GM15510 (cell line): ENCODE data around the gene PCDH1.

Experiments used
- POLR2A ChIP-seq: IDR thresholded peaks from 3 replicates; pipeline ENCODE4 v1.6.1; 2011; ENCODE audit warnings: borderline replicate concordance; ENCODE audit not compliant: insufficient read length; ENCODE audit errors: extremely low read depth

The PCDH1 gene

GRCh38 chr5:141840826-141841360, 37.3 kb downstream of the PCDH1 start:
- no peak for TF ChIP-seq POLR2A

- TF ChIP-seq POLR2A = no peak
These were observed 37.9 kb downstream of the PCDH1 start for GRCh38 chr5:141840280-141840812.

- no peak for TF ChIP-seq POLR2A
These were observed 39.1 kb downstream of the PCDH1 start for GRCh38 chr5:141839015-141839513.

- TF ChIP-seq POLR2A = no peak
These were observed 39.7 kb downstream of the PCDH1 start for GRCh38 chr5:141838326-141839014.

- no peak for TF ChIP-seq POLR2A
These were observed 42.1 kb downstream of the PCDH1 start for GRCh38 chr5:141835928-141836670.

GRCh38 chr5:141834331-141834730, 43.9 kb downstream of the PCDH1 start:
- no peak for TF ChIP-seq POLR2A

GRCh38 chr5:141832131-141832530, 46.1 kb downstream of the PCDH1 start:
- TF ChIP-seq POLR2A = no peak

- TF ChIP-seq POLR2A = no peak
These were observed 50.0 kb downstream of the PCDH1 start for GRCh38 chr5:141828162-141828561.

GRCh38 chr5:141826674-141827073, 51.5 kb downstream of the PCDH1 start:
- no peak for TF ChIP-seq POLR2A

- TF ChIP-seq POLR2A = no peak
These were observed 52.2 kb downstream of the PCDH1 start for GRCh38 chr5:141825791-141826560.

- TF ChIP-seq POLR2A = no peak
These were observed 53.0 kb downstream of the PCDH1 start for GRCh38 chr5:141825241-141825671.

GRCh38 chr5:141824717-141825116, 53.5 kb downstream of the PCDH1 start:
- no peak for TF ChIP-seq POLR2A

- no peak for TF ChIP-seq POLR2A
These were observed 55.2 kb downstream of the PCDH1 start for GRCh38 chr5:141823056-141823455.

- TF ChIP-seq POLR2A = no peak
These were observed 56.1 kb downstream of the PCDH1 start for GRCh38 chr5:141822144-141822543.
